COR-L47 (cell line): ENCODE measurements around the gene SLC1A1.
A peak's percentile ranks its signal among the peaks of the same experiment; 100 is the strongest.
"Not testable (repeated sequence)": the region's sequence is repeated elsewhere in the genome, so short reads cannot be mapped to it uniquely, and the experiment has no call there.

Experiments
- DNase-seq: peaks from one replicate; lab custom pipeline; 2025; lab: John Stamatoyannopoulos, UW

The SLC1A1 gene

GRCh38 chr9:4579001-4579400 lies 88.7 kb downstream of the SLC1A1 start:
- no peak for DNase-seq

- no peak for DNase-seq
Measured at GRCh38 chr9:4581035-4581760, 90.9 kb downstream of the SLC1A1 start.

GRCh38 chr9:4581861-4582565 lies 91.7 kb downstream of the SLC1A1 start:
- no peak for DNase-seq

- no peak for DNase-seq
Measured at GRCh38 chr9:4583001-4583400, 92.7 kb downstream of the SLC1A1 start.

GRCh38 chr9:4584636-4585035 lies 94.4 kb downstream of the SLC1A1 start:
- no peak for DNase-seq

- no peak for DNase-seq
Measured at GRCh38 chr9:4585135-4585534, 94.9 kb downstream of the SLC1A1 start.

- no peak for DNase-seq
Measured at GRCh38 chr9:4588721-4589120, 98.5 kb downstream of the SLC1A1 start.

GRCh38 chr9:4590430-4591122 lies 100.3 kb downstream of the SLC1A1 start:
- DNase-seq, result no peak

- no peak for DNase-seq
Measured at GRCh38 chr9:4591123-4591500, 100.8 kb downstream of the SLC1A1 start.

- DNase-seq, result no peak
Measured at GRCh38 chr9:4592295-4592694, 102.0 kb downstream of the SLC1A1 start.

GRCh38 chr9:4592886-4593285 lies 102.6 kb downstream of the SLC1A1 start:
- DNase-seq, result no peak

GRCh38 chr9:4594545-4594944 lies 104.3 kb downstream of the SLC1A1 start:
- no peak for DNase-seq

GRCh38 chr9:4594994-4595393 lies 104.7 kb downstream of the SLC1A1 start:
- no peak for DNase-seq

GRCh38 chr9:4596165-4596922 lies 106.1 kb downstream of the SLC1A1 start:
- DNase-seq, result no peak

- no peak for DNase-seq
Measured at GRCh38 chr9:4600368-4600767, 110.1 kb downstream of the SLC1A1 start.

- DNase-seq, result no peak
Measured at GRCh38 chr9:4603830-4604229, 113.6 kb downstream of the SLC1A1 start.

- DNase-seq, result peak; percentile 70
Measured at GRCh38 chr9:4604678-4605095, 114.4 kb downstream of the SLC1A1 start.

GRCh38 chr9:4606033-4606432 lies 115.8 kb downstream of the SLC1A1 start:
- not testable (repeated sequence) for DNase-seq

- no peak for DNase-seq
Measured at GRCh38 chr9:4614627-4615026, 124.4 kb downstream of the SLC1A1 start.

GRCh38 chr9:4615251-4615650 lies 125.0 kb downstream of the SLC1A1 start:
- DNase-seq, result no peak

- no peak for DNase-seq
Measured at GRCh38 chr9:4615778-4616177, 125.5 kb downstream of the SLC1A1 start.

GRCh38 chr9:4617752-4618151 lies 127.5 kb downstream of the SLC1A1 start:
- no peak for DNase-seq
